CD1c-positive myeloid dendritic cell (primary cell): Measurements from ENCODE around the gene CCL15.
"Not testable (repeated sequence)": the region's sequence is repeated elsewhere in the genome, so short reads cannot be mapped to it uniquely, and the experiment has no call there.

Experiments
- DNase-seq: peaks from one replicate; pipeline ENCODE4 v3.0.0-alpha.2; 2016; ENCODE audit errors: extremely low spot score

Gene CCL15

GRCh38 chr17:35995346-35995745 is 6.0 kb downstream of the CCL15 start:
- not testable (repeated sequence) for DNase-seq

GRCh38 chr17:35991075-35991474 is 10.3 kb downstream of the CCL15 start:
- DNase-seq: no peak

- DNase-seq: no peak
Measured at GRCh38 chr17:35988164-35988563, 13.2 kb downstream of the CCL15 start.

- DNase-seq: peak; percentile 10
Measured at GRCh38 chr17:35986643-35987042, 14.7 kb downstream of the CCL15 start, which contains the start of gene CCL14. CCL14 (minus strand) TSS chr17:35986729; CDS start chr17:35986649, 80 bp downstream.

GRCh38 chr17:35984140-35984539 is 17.2 kb downstream of the CCL15 start:
- DNase-seq: no peak

- no peak for DNase-seq
Measured at GRCh38 chr17:35982409-35983191, 18.8 kb downstream of the CCL15 start.

GRCh38 chr17:35981908-35982330 is 19.4 kb downstream of the CCL15 start:
- no peak for DNase-seq

GRCh38 chr17:35981246-35981645 is 20.1 kb downstream of the CCL15 start, which contains the start of gene CCL16:
CCL16 (minus strand) TSS chr17:35981497; CDS start chr17:35981420, 77 bp downstream.
- no peak for DNase-seq

- no peak for DNase-seq
Measured at GRCh38 chr17:35978346-35978745, 23.0 kb downstream of the CCL15 start.

GRCh38 chr17:35977509-35977908 is 23.8 kb downstream of the CCL15 start:
- peak; percentile 60 for DNase-seq

- DNase-seq: peak; percentile 27
Measured at GRCh38 chr17:35973333-35974260, 27.8 kb downstream of the CCL15 start.

GRCh38 chr17:35972945-35973332 is 28.4 kb downstream of the CCL15 start:
- DNase-seq: no peak

- DNase-seq: no peak
Measured at GRCh38 chr17:35972535-35972934, 28.8 kb downstream of the CCL15 start.

- DNase-seq: no peak
Measured at GRCh38 chr17:35972066-35972465, 29.3 kb downstream of the CCL15 start.

GRCh38 chr17:35969558-35970380 is 31.6 kb downstream of the CCL15 start:
- DNase-seq: peak; percentile 88

GRCh38 chr17:35968520-35969054 is 32.8 kb downstream of the CCL15 start:
- peak; percentile 6 for DNase-seq

- no peak for DNase-seq
Measured at GRCh38 chr17:35965272-35965671, 36.1 kb downstream of the CCL15 start.

- DNase-seq: no peak
Measured at GRCh38 chr17:35963663-35964062, 37.7 kb downstream of the CCL15 start.

- no peak for DNase-seq
Measured at GRCh38 chr17:35953720-35954119, 47.6 kb downstream of the CCL15 start.

GRCh38 chr17:35949401-35949800 is 52.0 kb downstream of the CCL15 start:
- DNase-seq: no peak

- no peak for DNase-seq
Measured at GRCh38 chr17:35948092-35948491, 53.3 kb downstream of the CCL15 start.
